AG20443 (cell line): Measurements from ENCODE around the gene ACVR1B.

Experiments
- DNase-seq: peaks from one replicate; pipeline ENCODE4 v3.0.0; 2012; ENCODE audit warnings: low spot score, mixed read lengths

The ACVR1B gene

DNA sequence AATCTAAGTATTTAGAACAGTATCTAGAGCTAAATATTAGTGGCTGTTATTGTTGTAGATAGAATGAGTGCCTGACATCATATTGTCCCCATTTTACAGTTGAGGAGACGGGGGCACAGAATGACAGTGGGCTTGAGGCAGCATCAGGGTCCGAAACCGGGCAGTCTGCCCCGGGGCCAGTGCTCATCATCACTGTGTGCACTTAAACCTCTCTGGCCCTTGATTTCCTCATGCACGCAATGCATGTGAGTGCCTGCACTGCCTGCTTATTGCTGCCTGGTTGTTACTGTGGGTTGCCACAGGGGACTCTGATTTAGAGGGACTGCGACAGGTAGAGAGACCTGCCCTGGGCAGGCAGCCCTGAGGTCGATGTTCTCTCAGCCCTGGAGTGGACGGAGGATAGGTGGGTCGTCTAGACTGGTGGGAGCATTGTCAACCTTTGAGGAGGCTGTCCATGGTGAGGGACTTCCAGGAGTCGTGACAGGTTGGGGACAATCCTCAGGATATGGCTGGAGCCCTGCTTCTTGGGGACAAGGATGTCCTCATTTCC, 34.4 kb upstream of the ACVR1B start:
- no peak for DNase-seq

DNA sequence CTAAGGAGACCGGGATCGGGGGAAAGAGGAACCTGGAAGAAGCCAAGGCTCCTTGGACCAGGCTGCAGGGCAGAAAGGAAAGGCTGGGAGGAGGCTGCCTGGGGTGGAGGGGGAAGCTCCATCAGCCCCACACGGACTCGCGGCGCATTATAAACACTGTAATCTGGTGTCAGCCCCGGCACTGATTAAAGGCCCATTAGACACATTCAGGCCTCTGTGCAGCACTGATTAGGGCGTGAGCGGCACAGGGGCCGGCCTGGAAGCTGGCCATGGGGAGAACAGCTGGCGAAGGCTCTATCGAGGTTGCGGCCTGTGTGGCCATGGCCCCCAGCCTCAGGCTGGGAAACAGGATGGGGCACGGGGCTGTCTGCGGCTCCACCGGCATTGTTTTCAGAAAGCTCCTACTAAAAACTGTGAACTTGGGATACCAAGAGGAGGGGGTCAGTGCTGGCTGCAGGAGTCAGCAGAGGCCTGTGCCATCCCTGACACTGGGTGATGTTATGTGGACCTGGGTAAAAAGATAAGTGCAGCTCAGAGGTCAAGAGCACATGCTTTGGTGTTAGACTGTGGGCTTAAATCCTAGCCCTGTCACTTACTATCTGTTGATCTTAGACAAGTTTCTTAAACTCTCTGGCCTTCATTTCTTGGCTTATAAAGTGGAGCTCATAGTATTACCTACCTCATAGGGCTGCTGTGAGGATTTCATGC, 33.6 kb upstream of the ACVR1B start:
- no peak for DNase-seq

DNA sequence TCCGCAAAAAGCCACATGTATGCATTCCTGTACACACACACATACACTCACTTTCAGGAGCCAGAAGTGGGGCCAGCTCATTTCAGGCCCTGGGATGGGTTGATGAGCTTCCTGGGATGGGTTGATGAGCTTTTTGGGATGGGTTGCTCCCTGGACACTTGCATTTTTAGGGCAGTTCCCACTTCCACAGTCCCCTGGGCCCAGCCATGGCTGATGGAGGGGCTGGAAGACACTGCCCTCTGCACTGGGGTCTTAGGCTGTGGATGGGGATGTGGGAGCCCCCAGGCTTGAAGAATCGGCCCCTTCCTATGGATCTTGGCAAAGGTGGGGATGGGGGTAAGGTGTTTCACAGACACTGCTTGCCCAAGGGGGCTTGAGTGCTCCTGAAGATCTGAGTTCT, 31.5 kb upstream of the ACVR1B start:
- DNase-seq, result no peak

DNA sequence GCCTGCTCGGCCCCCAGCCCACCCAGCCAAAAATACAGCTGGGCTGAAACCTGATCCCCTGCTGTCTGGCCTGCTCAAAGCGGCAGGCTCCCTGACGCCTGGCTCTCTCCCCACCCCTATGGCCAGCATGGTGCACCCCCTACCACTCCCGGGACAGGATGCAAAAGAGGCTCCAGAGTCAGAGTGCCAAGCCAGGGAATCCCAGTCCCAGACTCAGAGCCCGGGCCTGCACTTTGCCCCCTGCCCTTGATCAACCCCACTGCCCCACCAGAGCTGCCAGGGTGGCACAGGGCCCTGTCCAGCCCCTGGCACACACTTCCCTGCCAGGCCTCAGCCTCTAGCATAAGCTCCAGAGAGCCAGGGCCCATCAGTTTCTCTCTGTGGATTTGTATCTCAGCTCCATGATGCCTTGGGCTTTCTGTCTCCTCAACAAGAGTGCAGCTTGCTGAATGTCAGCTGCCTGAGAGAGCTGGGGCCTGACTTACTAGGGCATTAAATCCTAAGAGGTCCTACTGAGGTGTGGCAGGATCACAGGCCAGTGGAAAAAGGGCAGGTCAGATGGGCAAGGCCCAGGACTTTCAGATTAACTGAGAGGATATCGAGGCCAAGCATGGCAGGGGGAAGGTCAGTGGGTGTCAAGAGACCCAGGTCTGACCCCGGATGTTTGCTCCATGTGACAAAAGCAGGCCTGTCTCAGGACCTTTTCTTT, 30.3 kb upstream of the ACVR1B start:
- DNase-seq, result no peak

DNA sequence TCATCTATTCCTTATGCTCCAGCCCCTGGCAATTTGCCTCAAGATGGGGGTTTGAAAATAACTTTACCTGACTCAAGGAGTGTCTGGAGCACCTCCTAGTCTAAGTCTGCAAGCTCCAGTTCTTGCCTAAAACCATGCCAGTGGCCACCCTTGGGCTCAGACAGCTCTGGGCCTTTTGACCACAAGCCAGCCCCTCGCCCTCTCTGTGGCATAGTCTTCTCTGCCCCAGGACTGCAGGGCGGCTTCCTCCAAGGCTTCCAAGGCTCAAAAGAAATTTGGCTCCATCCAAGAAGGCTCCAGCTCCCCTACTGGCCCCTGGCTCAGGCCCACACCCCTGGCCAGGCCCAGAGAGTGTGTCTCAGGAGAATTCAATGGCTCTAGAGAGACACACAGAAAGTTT, 29.4 kb upstream of the ACVR1B start:
- no peak for DNase-seq

DNA sequence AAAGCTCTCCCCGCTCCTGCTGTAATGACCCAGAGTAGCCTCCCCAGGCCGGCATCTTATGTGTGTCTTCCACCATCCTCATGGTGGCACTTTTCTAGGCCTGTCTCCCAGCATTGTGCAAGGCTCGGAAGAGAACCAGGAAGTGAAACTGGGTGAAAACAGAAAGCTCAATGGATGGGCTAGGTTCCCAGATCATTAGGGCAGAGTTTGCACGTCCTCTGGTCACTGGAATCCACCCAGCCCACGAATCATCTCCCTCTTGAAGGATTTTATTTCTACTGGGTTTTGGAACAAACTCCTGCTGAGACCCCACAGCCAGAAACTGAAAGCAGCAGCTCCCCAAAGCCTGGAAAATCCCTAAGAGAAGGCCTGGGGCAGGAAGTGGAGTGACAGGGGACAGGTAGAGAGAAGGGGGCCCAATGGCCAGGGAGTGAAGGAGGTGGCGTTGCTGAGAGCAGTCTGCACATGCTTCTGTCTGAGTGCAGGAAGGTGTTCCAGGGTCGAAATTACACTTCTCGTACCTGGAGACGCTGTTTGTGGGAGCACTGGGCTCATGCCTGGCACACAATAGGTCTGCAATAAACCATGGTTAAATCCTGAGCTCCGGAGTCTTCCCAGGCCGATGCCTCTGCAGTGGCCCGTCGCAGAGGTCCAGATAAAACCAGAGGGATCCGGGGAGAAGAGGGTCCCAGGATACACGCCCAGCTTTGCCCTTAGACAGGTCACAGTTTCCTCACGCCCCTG, 28.6 kb upstream of the ACVR1B start:
- peak; percentile 67 for DNase-seq

DNA sequence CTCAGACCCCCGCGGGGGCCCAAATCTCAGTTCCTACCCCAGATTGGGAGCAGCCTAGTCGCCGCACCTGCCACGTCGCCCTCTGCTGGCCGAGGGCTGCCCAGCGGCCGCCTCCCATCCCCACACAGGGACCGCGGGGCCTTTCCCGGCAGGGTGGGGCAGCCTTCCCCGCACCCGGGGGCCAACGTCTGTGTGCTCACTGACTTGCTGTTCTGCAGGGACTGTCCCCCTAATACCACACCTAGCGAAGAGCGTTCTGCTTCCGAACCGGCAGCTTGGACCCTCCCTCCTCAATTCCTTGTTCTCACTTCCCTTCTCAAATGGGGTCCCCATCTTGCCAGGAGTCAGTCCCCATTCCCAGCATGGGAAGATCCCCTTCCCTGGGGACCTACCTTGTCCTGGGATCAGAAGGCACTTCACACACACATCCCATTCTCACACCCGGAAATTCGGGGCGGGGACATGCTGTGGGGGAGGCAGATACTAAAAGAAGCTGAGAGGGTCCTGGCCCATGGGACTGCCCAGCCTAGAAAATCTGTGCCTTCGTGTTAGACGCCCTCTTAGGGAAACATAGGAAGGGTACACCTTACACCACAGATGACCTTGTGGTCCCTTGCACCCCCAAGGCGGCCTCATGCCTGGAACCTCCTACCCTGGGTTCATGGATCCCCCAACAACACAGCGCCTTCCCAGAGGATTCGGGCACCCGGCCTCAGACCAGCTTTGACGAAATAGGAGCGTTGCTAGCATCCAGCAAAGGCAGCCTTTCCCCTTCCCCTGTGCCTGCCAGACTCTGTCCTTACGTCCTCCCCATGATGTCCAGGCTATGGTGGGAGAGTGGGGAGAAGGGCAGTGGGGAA, 27.8 kb upstream of the ACVR1B start:
- peak; percentile 83 for DNase-seq

DNA sequence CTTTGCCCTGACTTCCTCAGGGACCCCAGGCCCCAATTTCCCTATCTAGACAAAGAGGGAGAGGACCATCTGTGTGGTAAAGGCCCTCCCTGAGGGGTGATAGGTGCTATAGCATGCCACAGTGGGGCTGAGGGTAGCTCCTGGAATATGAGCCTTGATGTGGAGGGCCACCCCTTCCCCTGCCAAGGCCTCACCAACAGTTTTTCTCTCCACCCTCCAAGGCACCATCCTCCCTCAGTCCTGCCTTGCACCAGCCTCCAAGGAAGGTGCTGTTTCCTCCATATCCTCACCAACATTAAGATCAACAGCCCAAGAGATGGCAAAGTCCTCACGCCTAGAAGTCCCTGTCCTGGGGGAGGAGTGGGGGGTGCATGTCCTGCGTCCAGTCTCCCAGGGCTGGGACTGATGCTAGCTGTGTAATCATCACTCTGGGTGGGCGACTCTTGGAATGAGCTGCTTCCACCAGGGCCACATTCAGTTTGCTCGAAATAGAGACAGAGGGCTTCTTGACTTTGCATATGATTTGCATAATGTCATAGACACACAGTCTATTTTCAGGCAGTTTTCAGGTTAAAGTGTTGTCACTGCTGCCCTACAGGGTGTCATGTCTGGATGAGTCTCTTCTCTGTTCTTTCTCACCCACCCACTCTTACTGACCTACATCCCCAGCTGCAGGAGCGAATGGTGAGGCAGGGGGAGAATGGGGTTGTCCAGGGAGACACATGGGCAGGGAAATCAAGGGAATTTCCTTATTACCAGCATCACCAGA, 26.8 kb upstream of the ACVR1B start:
- DNase-seq, result no peak

DNA sequence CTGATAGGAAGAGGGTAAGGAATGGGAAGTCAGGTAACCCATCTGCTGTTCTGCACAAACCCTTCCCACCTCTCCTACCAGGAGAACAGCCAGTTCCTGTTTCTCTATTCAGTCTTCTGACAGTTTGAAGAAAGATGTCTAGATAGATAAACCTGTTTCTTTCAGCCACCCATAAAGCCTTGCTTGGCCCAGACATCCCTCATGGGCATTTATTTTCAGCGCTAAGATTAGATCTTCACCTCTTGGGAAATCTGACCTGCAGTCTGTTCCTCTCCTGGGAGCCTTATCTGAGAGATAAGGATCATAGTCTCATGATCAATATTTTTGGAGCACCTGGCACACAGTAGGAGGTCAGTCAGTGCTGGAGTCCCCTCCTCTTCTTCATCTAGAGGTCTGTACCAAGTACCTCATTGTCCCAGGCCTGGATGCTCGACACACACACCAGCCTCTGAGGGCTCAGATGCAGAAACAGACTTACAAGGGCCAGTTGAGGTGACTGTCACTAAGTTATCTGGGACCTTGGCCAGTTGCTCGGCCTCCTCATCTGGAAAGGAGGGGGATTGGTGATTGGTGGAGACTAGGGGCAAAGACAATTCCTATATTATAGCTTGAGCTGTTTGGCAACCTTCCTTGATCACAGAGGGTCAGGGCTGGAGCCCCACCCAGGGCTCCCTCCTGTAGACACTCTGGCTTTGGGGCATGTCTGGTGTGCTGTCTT, 26.0 kb upstream of the ACVR1B start:
- DNase-seq, result no peak

DNA sequence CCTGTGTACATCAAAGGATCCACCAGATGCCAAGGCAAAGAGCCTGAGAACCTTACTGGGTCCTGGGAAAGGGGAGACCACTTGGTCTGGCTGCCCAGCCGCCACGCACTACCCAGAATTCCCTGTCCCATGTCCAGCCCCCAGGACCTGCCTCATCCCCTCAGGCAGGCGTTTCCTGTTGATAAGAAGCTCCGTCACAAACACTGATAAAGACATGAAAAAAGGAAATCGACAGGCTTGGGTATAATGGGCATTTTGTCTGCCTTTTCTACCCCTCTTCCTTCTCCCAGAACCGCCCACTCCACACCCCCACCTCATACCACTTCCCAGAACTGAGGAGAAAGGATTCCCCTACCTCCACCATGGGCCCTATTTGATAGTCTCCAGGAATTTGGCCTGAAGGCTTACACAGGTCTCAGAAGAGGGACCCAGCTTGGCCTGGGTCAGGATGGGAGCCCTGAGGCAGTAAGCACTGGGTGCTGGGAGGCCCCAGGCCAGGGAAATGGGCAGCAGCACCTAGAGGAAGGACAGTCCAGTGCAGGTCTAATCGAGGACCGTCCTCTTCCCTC, 25.4 kb upstream of the ACVR1B start:
- DNase-seq, result no peak

DNA sequence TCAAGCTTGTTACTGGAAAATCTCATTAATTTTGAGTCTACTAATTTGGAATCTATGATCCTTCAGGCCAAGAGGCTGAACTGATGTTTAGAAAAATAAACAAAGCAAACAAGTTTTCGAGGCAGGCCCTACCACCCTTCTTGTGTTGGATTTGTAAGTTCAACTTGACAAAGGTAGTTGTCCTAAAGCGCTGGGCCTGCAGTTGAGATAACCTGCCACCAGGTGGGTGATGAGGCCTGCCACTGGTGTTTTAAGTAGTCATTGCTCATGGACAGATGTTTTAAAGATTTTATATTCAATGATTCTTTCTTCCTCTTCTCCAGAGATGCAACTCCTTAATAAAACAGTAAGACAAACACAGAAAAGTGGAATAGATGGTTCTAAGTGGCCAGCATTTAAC, 24.8 kb upstream of the ACVR1B start:
- no peak for DNase-seq

DNA sequence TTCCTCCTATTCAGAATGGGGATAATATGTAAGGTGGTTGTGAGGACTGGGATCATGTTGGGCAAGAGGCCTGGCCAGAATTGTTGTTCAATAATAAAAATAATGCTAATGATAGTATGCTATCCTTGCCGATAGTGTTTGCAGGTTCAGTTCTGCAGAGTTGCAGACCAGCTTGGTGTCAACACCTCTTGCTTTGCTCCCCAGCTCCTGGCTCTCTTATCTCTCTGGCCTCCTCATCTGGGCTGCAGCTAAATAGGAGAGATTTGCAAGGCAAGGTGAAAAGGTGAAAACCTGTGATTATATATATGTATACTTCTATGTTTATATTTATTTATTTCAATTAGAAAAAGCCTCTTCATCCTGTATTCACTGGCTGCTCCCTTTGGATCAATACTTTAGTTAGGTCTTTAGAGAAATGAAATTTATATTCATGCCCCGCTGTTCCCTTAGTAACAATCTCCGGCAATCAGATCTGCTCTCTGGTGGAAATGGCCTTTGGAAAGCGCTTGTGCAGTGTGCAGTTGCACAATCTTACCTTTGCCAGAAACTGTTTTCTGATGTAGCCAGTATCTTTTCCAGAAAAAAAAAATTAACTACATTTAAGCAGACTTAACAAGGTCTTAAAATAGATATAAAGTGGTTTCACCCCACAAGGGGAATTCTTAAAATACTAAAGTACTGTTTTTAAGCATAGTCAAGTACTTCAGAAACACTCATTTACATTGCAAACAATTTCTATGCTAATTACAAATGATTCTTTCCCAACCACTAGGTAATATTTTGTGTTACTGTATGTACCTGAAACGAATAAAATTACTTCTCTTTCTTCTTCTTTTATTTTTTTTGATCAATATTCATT, 19.1 kb upstream of the ACVR1B start:
- no peak for DNase-seq

DNA sequence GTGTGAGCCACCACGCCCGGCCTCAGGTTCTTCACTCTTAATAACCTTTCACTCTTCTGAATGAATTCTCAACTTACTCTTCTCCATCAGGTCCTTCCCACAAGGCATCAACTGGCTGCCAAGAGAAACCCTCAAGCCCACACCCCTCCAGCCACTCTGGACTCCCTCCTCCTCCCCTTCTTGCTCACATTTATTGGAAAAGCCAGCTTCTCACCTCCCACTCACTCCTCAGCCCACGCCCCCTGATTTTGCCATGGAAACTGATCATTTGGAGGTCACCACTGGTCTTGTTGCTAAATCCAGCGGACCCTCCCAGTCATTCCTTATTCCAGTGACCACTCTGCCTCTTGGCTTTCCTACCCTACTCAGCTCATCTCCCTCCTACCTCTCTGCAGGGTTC, 17.4 kb upstream of the ACVR1B start:
- DNase-seq, result no peak

DNA sequence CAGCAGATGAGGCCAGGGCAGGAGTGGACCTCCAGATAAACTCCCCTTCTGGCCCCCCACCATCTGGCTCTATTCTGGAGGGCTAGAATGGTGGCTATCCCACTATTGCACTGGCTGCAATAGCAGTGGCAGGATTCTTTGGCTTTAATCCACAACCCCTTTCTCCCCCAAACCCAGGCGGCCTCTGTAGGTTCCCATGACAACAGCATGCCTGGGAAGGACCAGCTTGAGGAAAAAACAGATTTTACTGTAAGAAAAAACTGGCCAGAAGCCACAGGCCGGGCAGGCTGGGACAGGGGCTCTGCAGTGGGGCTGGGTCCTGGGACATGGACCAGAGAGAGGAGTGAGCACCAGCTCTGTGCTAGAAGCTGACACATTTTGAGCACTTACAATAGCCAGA, 13.6 kb upstream of the ACVR1B start:
- DNase-seq, result no peak

DNA sequence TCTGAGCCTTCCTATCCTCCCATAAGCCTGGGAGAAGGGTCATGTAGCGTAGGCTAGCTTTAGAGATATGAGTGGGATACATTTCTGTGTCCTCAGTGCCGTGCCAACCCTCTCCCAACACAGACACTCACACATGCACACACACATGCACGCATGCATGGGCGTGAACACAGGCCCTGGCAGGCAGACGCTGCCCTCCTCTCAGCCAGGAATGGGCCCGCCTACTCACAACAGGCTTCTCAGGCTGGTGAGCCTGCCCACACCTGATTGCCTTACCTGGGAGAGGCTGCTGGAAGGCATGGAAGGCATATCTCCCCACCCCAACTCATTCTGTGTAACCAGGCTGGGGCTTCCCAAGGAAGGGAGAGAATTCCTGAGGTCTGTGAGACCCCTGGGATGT, 12.8 kb upstream of the ACVR1B start:
- DNase-seq, result no peak

DNA sequence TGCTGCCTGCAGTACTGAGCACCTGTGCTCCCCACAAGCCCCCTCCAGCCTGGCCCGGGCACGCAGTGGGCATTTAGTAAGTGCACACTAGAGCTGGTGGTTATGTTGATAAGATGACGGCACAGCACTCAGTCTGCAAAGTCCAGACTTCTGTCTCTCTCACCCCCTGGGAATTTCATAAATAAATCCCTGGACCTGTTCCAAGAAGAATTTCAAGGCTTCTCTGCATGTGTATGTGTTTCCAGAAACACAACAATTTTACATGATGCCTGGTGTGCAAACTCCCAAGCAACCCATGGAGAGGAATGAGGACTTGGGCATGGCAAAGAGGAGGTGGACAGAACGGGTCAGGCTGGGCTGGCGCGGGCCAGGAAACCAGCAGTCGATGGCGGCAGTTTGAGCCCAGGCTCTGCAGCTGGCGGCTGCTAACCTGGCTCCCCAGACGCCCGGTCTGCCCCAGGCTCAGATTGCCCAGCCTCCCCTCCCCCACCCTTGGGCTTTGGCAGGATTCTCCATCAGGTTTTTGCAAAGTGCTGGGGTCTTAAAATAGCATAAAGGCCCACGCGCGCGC, 10.4 kb upstream of the ACVR1B start:
- no peak for DNase-seq

DNA sequence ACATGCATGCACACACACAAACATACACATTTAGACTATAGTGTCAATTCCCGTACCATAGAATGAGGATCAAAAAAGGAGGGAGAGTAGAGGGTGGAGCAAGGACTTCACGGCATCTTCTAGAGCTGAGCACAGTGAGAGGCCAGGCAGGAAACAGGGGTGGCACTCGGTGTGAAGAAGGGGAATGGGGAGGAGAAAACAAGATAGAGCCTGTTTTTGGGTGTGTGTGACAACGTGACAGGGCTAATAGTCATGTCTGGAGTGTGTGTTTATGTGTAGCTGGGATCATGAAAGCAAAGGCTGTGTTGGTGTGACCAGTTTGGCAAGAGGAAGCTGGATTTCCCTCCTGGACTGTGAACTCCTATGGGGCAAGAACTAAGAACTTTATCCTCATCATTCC, 9.9 kb upstream of the ACVR1B start:
- no peak for DNase-seq

DNA sequence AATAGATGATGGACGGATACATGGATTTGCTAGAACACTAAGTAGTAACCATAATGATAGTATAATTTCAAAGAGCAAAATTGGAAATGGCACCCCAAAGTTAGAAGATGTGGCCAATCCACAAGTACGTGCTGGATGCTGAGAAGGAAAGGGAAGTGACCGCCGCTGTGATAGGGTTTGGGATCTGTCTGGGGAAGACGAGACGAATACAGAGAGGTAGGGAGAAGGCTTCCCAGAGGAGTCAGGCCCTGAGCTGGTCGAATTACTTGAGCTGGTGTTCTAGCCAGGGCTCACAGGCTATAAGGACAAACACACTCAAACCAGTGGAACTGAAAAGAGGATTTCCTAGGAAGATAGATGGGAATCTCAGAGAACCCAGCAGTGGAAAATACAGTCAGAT, 9.4 kb upstream of the ACVR1B start:
- no peak for DNase-seq

DNA sequence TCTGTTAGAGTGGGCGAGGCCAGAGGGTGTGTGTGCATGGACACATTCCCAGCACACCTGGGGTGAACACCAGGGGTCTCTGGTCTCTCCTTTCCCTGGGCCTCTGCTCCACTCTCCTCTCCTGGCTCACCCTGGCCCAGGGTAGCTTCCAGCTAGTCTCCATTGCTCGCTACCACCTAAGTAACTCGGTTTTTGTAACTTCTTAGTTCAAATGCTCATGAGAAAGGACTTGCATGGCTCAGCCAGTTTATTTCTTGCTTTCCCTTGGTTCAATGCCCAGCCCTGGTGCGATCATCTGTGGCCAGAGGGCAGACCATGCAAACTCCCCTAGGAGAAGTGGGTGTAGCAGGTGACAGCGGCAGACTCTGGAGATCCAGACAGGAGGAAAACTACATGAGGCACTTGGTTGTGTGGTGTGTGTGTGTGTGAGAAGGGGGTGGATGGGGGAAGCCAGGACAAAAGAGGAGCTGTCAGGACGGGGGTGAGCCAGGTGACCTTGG, 8.9 kb upstream of the ACVR1B start:
- no peak for DNase-seq
